ENCODE results near the gene ZNF770. TPM values are rescaled to one million over a fixed set of nuclear protein-coding genes. Genes with fewer than 3 reads are reported as not detected.

The ZNF770 gene
- total and polyA plus RNA-seq, 10 of the 15 experiments (the other 5 are each of a cell fraction or from before 2014, with no cell fraction given) = 1.8 to 118 (median 26.0) TPM

GRCh38 chr15:34993877-34994276, 5.8 kb upstream of the ZNF770 start (continued):
- TF ChIP-seq POLR2AphosphoS2 (IDR thresholded peaks at IDR 0.05; ENCODE audit: low read depth, low read length) = no peak
- no peak for TF ChIP-seq MAX (IDR thresholded peaks at IDR 0.05; ENCODE audit: low read depth, low read length)
- peak; percentile 49 to 65 for TF ChIP-seq IKZF2 (IDR thresholded peaks at IDR 0.05)

DNA sequence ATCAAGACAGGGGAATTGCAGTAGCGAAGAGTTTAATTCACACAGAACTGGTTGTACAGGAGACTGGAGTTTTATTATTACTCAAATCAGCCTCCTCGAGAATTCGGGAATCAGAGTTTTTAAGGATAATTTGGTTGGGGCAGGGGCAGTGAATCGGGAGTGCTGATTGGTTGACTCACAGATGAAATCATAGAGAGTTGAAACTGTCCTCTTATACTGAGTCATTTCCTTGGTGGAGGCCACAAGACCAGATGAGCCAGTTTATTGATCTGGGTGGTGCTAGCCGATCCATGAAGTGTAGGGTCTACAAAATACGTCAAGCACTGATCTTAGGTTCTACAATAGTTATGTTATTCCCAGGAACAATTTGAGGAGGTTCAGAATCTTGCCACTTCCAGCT, 5.3 kb upstream of the ZNF770 start:
- RAD21 ChIA-PET (ENCODE audit: unreplicated experiment) = interaction anchor here (1.4 kb wide), 1 partner anchor 17 kb away, joined by 3 read pairs; no protein-coding TSS in a partner anchor
- H2AFZ ChIP-seq (ENCODE audit: control insufficient read depth, low read depth, low read length) = peak overlapping the region; percentile 37
- ATAC-seq = peak; percentile 79
- no peak for FAIRE-seq
- SMC1A ChIA-PET (ENCODE audit: uncharacterized antibody, unreplicated experiment) = interaction anchor here (0.9 to 1.0 kb wide), 3 partner anchors 20 to 189 kb away, joined by 3 to 4 read pairs (median 3); no protein-coding TSS in a partner anchor
- BruUV-seq (replicated peaks) = no TSS peak
- in situ Hi-C loops (cut with MboI) = no loop called here
- H3K9me3 ChIP-seq (replicated peaks; ENCODE audit: control insufficient read depth, insufficient read depth, low read length) = no peaks in the 10 kb centered on the region
- H3K9ac ChIP-seq (ENCODE audit: control insufficient read depth, insufficient read depth, low read length) = no peak overlapping the region
- peak overlapping the region; percentile 75 for H3K4me2 ChIP-seq (ENCODE audit: control insufficient read depth, insufficient read depth)
- H3K79me2 ChIP-seq (ENCODE audit: control insufficient read depth, insufficient read depth, low read length) = no peaks in the 10 kb centered on the region
- no peaks in the 10 kb centered on the region for H4K20me1 ChIP-seq (ENCODE audit: control insufficient read depth, insufficient read depth)
- H3K4me1 ChIP-seq (ENCODE audit: control insufficient read depth, insufficient read depth, low read length) = peaks cover 35% of the 10 kb centered on the region
- H3K4me3 ChIP-seq = no peak overlapping the region
- peak overlapping the region; percentile 66 for H3K27ac ChIP-seq (ENCODE audit: control insufficient read depth, insufficient read depth)
- TF ChIP-seq NFYB (IDR thresholded peaks at IDR 0.05; ENCODE audit: insufficient read depth, low read depth, low read length) = peak; percentile 51; the same call in 1 of the 2 replicates
- no peak for TF ChIP-seq YBX1 (IDR thresholded peaks at IDR 0.05)
- TF ChIP-seq, protein P1, sequence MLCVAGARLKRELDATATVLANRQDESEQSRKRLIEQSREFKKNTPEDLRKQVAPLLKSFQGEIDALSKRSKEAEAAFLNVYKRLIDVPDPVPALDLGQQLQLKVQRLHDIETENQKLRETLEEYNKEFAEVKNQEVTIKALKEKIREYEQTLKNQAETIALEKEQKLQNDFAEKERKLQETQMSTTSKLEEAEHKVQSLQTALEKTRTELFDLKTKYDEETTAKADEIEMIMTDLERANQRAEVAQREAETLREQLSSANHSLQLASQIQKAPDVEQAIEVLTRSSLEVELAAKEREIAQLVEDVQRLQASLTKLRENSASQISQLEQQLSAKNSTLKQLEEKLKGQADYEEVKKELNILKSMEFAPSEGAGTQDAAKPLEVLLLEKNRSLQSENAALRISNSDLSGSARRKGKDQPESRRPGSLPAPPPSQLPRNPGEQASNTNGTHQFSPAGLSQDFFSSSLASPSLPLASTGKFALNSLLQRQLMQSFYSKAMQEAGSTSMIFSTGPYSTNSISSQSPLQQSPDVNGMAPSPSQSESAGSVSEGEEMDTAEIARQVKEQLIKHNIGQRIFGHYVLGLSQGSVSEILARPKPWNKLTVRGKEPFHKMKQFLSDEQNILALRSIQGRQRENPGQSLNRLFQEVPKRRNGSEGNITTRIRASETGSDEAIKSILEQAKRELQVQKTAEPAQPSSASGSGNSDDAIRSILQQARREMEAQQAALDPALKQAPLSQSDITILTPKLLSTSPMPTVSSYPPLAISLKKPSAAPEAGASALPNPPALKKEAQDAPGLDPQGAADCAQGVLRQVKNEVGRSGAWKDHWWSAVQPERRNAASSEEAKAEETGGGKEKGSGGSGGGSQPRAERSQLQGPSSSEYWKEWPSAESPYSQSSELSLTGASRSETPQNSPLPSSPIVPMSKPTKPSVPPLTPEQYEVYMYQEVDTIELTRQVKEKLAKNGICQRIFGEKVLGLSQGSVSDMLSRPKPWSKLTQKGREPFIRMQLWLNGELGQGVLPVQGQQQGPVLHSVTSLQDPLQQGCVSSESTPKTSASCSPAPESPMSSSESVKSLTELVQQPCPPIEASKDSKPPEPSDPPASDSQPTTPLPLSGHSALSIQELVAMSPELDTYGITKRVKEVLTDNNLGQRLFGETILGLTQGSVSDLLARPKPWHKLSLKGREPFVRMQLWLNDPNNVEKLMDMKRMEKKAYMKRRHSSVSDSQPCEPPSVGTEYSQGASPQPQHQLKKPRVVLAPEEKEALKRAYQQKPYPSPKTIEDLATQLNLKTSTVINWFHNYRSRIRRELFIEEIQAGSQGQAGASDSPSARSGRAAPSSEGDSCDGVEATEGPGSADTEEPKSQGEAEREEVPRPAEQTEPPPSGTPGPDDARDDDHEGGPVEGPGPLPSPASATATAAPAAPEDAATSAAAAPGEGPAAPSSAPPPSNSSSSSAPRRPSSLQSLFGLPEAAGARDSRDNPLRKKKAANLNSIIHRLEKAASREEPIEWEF (IDR thresholded peaks at IDR 0.05; ENCODE audit: insufficient replicate concordance, low read depth, low read length) = peak; percentile 71
- peak; percentile 49; the same call in 1 of the 2 replicates for TF ChIP-seq PML (IDR thresholded peaks at IDR 0.05; ENCODE audit: low read length)
- no peaks in the 10 kb centered on the region for H3K27me3 ChIP-seq (replicated peaks in 1 of 2; ENCODE audit: control insufficient read depth in 2 of 2, insufficient read depth in 2 of 2, low read length in 1 of 2)
- CTCF ChIA-PET = interaction anchor here (0.6 to 2.0 kb wide), 5 partner anchors 9 to 451 kb away, joined by 3 to 7 read pairs (median 3); partner anchors contain the start of gene AQR
- WGBS (ENCODE audit: insufficient coverage, insufficient replicate concordance, low lambda C conversion rate, missing lambda C conversion rate) = 37% methylated on average over 6 of the region's 6 CpGs
- intact Hi-C loops (cut with micrococcal nuclease; ENCODE audit: unreplicated experiment) = loop anchor here (10.0 kb wide), 1 partner anchor 551 kb away; the partner anchor contains the start of gene DPH6
- POLR2A ChIA-PET = interaction anchor here (1.0 kb wide), 1 partner anchor 9 kb away, joined by 4 read pairs; no protein-coding TSS in a partner anchor
- H3K36me3 ChIP-seq (ENCODE audit: control insufficient read depth in 2 of 2, insufficient read depth in 2 of 2, low read length in 1 of 2) = no peaks in the 10 kb centered on the region
- no peak for DNase-seq (ENCODE audit: low read depth, low spot score)

All from GM12878 (cell line).